CD4-positive, alpha-beta T cell treated with Interleukin-4 for 1 hour (primary cell): ENCODE results near the gene PROKR2.

Experiments
- DNase-seq, 2 donors: peaks; one replicate each; pipeline ENCODE4 v3.0.0-alpha.2; 2020 to 2022

Gene PROKR2

GRCh38 chr20:5316188-5317158, at the start of gene PROKR2:
TSS of gene PROKR2 (minus strand) at chr20:5316954. CDS start at chr20:5314369, 2,585 bp downstream.
- no peak for DNase-seq

- no peak for DNase-seq
Observed at GRCh38 chr20:5364997-5365597, 48.3 kb upstream of the PROKR2 start.

GRCh38 chr20:5364136-5364821, 47.5 kb upstream of the PROKR2 start:
- DNase-seq, result no peak

- no peak for DNase-seq
Observed at GRCh38 chr20:5362771-5363170, 46.0 kb upstream of the PROKR2 start.

GRCh38 chr20:5361176-5361575, 44.4 kb upstream of the PROKR2 start:
- DNase-seq, result no peak

GRCh38 chr20:5357946-5358345, 41.2 kb upstream of the PROKR2 start:
- no peak for DNase-seq

- no peak for DNase-seq
Observed at GRCh38 chr20:5356941-5357340, 40.2 kb upstream of the PROKR2 start.

GRCh38 chr20:5354901-5355300, 38.1 kb upstream of the PROKR2 start:
- no peak for DNase-seq

GRCh38 chr20:5353624-5354496, 37.1 kb upstream of the PROKR2 start:
- no peak for DNase-seq

- no peak for DNase-seq
Observed at GRCh38 chr20:5349448-5349847, 32.7 kb upstream of the PROKR2 start.

GRCh38 chr20:5342021-5342420, 25.3 kb upstream of the PROKR2 start:
- no peak for DNase-seq

GRCh38 chr20:5331340-5331739, 14.6 kb upstream of the PROKR2 start:
- DNase-seq, result no peak

- DNase-seq, result no peak
Observed at GRCh38 chr20:5328268-5328667, 11.5 kb upstream of the PROKR2 start.

GRCh38 chr20:5327356-5327755, 10.6 kb upstream of the PROKR2 start:
- DNase-seq, result no peak

- DNase-seq, result no peak
Observed at GRCh38 chr20:5315807-5316187, 957 bp downstream of the PROKR2 start.

GRCh38 chr20:5313916-5314315, 2.8 kb downstream of the PROKR2 start:
- no peak for DNase-seq

GRCh38 chr20:5312518-5312917, 4.2 kb downstream of the PROKR2 start:
- DNase-seq, result no peak

GRCh38 chr20:5309971-5310370, 6.8 kb downstream of the PROKR2 start:
- no peak for DNase-seq

GRCh38 chr20:5298811-5299210, 17.9 kb downstream of the PROKR2 start:
- no peak for DNase-seq

GRCh38 chr20:5297280-5298004, 19.3 kb downstream of the PROKR2 start:
- peak in 1 of 2 donors; percentile 3 for DNase-seq

- no peak for DNase-seq
Observed at GRCh38 chr20:5290596-5290995, 26.2 kb downstream of the PROKR2 start.

GRCh38 chr20:5282561-5282960, 34.2 kb downstream of the PROKR2 start:
- DNase-seq, result no peak
